ENCODE results near the gene TSFM.

The TSFM gene

GRCh38 chr12:57765003-57765697 lies 17.4 kb upstream of the TSFM start:
- no peak for DNase-seq (ENCODE audit: low read depth)
- TF ChIP-seq, protein P1, sequence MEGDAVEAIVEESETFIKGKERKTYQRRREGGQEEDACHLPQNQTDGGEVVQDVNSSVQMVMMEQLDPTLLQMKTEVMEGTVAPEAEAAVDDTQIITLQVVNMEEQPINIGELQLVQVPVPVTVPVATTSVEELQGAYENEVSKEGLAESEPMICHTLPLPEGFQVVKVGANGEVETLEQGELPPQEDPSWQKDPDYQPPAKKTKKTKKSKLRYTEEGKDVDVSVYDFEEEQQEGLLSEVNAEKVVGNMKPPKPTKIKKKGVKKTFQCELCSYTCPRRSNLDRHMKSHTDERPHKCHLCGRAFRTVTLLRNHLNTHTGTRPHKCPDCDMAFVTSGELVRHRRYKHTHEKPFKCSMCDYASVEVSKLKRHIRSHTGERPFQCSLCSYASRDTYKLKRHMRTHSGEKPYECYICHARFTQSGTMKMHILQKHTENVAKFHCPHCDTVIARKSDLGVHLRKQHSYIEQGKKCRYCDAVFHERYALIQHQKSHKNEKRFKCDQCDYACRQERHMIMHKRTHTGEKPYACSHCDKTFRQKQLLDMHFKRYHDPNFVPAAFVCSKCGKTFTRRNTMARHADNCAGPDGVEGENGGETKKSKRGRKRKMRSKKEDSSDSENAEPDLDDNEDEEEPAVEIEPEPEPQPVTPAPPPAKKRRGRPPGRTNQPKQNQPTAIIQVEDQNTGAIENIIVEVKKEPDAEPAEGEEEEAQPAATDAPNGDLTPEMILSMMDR (IDR thresholded peaks at IDR 0.05; ENCODE audit: low read depth, low read length, missing control alignments), result peak; percentile 51
- H3K4me3 ChIP-seq (ENCODE audit: low read depth, low read length), result peak overlapping the region; percentile 11

DNA sequence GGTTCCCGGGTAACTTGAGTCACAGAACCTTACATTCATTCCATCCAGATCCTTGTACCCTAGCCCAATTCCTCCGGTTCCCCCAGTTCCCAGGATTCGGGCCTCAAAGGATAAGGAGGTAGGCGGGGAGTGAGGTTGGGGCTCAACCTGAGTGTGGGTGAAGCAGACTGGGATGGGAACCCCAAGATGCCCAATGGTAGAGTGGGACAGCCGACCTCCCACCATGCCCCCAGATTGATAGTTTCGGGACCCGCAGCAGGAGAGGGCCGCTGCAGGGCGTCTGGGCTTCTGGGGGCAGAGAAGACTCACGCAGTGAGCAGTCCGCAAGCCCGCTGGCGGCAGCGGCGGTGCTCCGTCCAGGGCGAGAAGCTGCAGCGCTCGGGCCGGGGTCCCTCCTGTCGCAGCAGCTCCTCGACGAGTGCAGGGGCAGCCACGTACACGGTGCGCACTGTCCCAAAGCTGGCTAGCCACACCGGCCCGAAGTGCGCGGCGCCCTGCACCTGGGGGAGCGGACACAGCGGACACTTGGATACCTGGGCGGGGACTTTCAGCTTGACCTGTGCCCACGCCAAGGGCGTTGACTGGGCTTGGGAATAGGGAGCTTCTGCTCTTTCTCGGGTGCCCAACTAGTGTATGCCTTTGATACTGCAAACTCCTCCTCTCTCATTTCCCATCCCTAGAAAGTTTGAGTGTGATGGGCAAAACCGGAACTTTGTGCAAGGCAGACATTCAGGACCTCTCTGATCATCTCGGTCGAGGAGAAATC lies 16.7 kb upstream of the TSFM start:
- TF ChIP-seq, protein P1 (IDR thresholded peaks at IDR 0.05; ENCODE audit: low read depth, low read length, missing control alignments), result no peak
- H3K4me3 ChIP-seq (ENCODE audit: low read depth, low read length), result peak overlapping the region; percentile 11; the same call in 1 of the 2 replicates
- DNase-seq (ENCODE audit: low read depth), result no peak

- H3K4me3 ChIP-seq (ENCODE audit: low read depth, low read length), result no peak within 1 kb of the TSS
- no peak for DNase-seq (ENCODE audit: low read depth)
Measured at GRCh38 chr12:57766464-57767304, 15.9 kb upstream of the TSFM start, which contains the start of gene CYP27B1. TSS of gene CYP27B1 (minus strand) at chr12:57767078. CDS start at chr12:57767041, 37 bp downstream.

GRCh38 chr12:57767305-57767698 lies 15.3 kb upstream of the TSFM start:
- no peak overlapping the region for H3K4me3 ChIP-seq (ENCODE audit: low read depth, low read length)
- DNase-seq (ENCODE audit: low read depth), result no peak
- TF ChIP-seq, protein P1 (IDR thresholded peaks at IDR 0.05; ENCODE audit: low read depth, low read length, missing control alignments), result no peak

More at GRCh38 chr12:57766464-57767304, 15.9 kb upstream of the TSFM start, which contains the start of gene CYP27B1:
- TF ChIP-seq, protein P1 (IDR thresholded peaks at IDR 0.05; ENCODE audit: low read depth, low read length, missing control alignments), result no peak

DNA sequence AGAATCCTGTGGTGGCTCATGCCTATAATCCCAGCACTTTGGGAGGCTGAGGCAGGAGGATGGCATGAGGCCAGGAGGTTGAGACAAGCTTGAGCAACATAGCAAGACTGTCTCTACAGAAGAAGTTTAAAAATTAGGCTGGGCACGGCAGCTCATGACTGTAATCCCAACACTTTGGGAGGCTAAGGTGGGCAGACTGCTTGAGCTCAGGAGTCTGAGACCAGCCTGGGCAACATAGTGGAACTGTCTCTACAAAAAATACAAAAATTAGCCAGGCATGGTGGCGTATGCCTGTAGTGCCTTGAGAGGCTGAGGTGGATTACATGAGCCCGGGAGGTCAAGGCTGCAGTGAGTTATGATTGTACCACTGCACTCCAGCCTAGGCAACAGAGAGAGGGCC lies 14.7 kb upstream of the TSFM start:
- H3K4me3 ChIP-seq (ENCODE audit: low read depth, low read length), result no peak overlapping the region
- TF ChIP-seq, protein P1 (IDR thresholded peaks at IDR 0.05; ENCODE audit: low read depth, low read length, missing control alignments), result no peak
- DNase-seq (ENCODE audit: low read depth), result no peak

- no peak overlapping the region for H3K4me3 ChIP-seq (ENCODE audit: low read depth, low read length)
- DNase-seq (ENCODE audit: low read depth), result no peak
- TF ChIP-seq, protein P1 (IDR thresholded peaks at IDR 0.05; ENCODE audit: low read depth, low read length, missing control alignments), result no peak
Measured at GRCh38 chr12:57769594-57769993, 13.0 kb upstream of the TSFM start.
